22Rv1 (cell line): ENCODE measurements around the gene ADAMTS9.

Experiments
- H3K27ac ChIP-seq: fragments of 450-650 bp; 2 replicates; pipeline ENCODE4 v1.5.1; 2017
- ZFX ChIP-seq: fragments of 450-650 bp; IDR thresholded peaks from 2 replicates; pipeline ENCODE4 v1.6.1; 2017; ENCODE audit warnings: antibody characterized with exemption, borderline replicate concordance
- TF ChIP-seq, protein P1 (sequence below): fragments of 450-650 bp; IDR thresholded peaks from 2 replicates; pipeline ENCODE4 v1.5.1; 2017; ENCODE audit warnings: mild to moderate bottlenecking

The ADAMTS9 gene

DNA sequence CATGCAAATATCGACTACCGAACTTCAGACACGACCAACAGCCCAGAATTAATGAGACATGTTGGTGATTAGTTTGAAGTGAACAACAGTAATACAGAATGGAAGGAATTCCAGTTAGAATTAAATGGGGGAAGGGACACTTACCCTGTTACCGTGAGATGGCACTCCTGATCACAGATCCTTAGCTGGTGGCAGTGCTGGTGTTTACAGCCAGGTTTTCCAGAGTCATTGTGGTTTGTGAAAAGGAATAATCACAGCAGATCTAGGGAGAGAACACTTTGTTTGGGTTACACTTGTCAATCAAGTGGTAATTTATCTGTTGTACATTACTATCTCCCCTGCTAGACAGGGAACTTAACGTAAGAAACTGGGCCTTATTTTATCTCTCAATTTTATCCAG, 217.4 kb downstream of the ADAMTS9 start:
- TF ChIP-seq ZFX, result no peak
- TF ChIP-seq, protein P1, sequence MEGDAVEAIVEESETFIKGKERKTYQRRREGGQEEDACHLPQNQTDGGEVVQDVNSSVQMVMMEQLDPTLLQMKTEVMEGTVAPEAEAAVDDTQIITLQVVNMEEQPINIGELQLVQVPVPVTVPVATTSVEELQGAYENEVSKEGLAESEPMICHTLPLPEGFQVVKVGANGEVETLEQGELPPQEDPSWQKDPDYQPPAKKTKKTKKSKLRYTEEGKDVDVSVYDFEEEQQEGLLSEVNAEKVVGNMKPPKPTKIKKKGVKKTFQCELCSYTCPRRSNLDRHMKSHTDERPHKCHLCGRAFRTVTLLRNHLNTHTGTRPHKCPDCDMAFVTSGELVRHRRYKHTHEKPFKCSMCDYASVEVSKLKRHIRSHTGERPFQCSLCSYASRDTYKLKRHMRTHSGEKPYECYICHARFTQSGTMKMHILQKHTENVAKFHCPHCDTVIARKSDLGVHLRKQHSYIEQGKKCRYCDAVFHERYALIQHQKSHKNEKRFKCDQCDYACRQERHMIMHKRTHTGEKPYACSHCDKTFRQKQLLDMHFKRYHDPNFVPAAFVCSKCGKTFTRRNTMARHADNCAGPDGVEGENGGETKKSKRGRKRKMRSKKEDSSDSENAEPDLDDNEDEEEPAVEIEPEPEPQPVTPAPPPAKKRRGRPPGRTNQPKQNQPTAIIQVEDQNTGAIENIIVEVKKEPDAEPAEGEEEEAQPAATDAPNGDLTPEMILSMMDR, result no peak

DNA sequence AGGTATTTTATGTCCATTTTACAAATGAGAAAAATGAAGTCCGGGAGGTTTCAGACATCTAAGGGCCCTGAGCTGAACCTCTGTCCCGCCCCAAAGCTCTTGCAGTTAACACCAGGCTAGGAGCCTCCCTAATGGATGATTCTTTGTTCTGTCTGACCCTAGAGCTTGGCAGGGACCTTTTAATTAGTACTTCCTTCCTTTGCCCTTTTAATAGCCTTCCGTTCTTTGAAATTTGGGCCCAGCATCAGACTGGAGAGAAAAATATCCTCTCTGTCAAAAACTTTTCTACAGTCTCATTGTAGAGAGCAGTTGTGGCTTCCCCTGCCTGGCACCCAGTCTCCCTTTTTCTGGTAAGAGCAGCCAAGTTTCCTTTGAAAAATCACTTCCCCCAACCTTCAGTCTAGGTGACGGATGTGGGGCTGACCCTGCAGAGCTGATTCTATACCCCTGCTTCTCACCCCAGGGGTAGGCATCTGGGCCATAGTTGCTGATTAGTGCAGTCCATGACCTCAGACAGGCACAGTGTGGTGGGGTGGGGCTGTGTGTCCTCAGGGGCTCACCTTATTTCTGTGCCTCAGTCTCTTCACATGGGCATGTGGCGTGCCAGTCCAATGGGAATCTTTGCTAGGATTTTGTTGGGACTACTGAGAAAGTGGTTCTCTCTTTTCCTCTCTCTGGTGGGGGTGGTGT, 220.4 kb downstream of the ADAMTS9 start:
- no peak overlapping the region for H3K27ac ChIP-seq
- no peak for TF ChIP-seq ZFX
- TF ChIP-seq, protein P1, result no peak

More for the DNA sequence above, 217.4 kb downstream of the ADAMTS9 start:
- H3K27ac ChIP-seq, result no peak overlapping the region
